ENCODE results near the gene CCDC197. TPM values are rescaled to one million over a fixed set of nuclear protein-coding genes. Genes with fewer than 3 reads are reported as not detected.

The CCDC197 gene
- total and polyA plus RNA-seq, 7 donors = not detected

GRCh38 chr14:94041551-94042346 is 44.6 kb downstream of the CCDC197 start:
- TF ChIP-seq CTCF (IDR thresholded peaks at IDR 0.05) (no peak), POLR2AphosphoS5 (IDR thresholded peaks at IDR 0.05) (no peak), EP300 (IDR thresholded peaks at IDR 0.05) (no peak), POLR2A (IDR thresholded peaks at IDR 0.05) (no peak)
- H3K9me3 ChIP-seq = no peaks in the 10 kb centered on the region
- no peak overlapping the region for H3K4me3 ChIP-seq
- intact Hi-C loops (cut with DNase I) = no loop called here
- H3K36me3 ChIP-seq = peaks cover 0 to 31% (median 4%) of the 10 kb centered on the region in 4 donors
- H3K27me3 ChIP-seq = no peaks in the 10 kb centered on the region
- peaks cover 0 to 16% (median 12%) of the 10 kb centered on the region in 4 donors for H3K4me1 ChIP-seq
- 85 to 88% methylated on average over 18 of the region's 18 CpGs for WGBS, 2 donors
- peak overlapping the region in 1 of 4 donors; percentile 28 for H3K27ac ChIP-seq
- no peak for DNase-seq

GRCh38 chr14:94042433-94043091 is 45.5 kb downstream of the CCDC197 start:
- DNase-seq = no peak
- Histone ChIP-seq H3K4me1 (peaks cover 0 to 16% (median 12%) of the 10 kb centered on the region in 4 donors), H3K27me3 (no peaks in the 10 kb centered on the region), H3K36me3 (peaks cover 0 to 39% (median 10%) of the 10 kb centered on the region in 4 donors), H3K4me3 (no peak overlapping the region), H3K9me3 (no peaks in the 10 kb centered on the region), H3K27ac (peak overlapping the region in 1 of 4 donors; percentile 28)
- TF ChIP-seq EP300 (IDR thresholded peaks at IDR 0.05) (no peak), POLR2AphosphoS5 (IDR thresholded peaks at IDR 0.05) (no peak), CTCF (IDR thresholded peaks at IDR 0.05) (no peak), POLR2A (IDR thresholded peaks at IDR 0.05) (no peak)
- 76 to 79% methylated on average over 12 of the region's 12 CpGs for WGBS, 2 donors
- intact Hi-C loops (cut with DNase I) = no loop called here

- WGBS, 2 donors = 83 to 90% methylated on average over 13 of the region's 13 CpGs
- Histone ChIP-seq H3K27ac (no peak overlapping the region), H3K4me3 (no peak overlapping the region), H3K36me3 (peaks cover 3 to 45% (median 11%) of the 10 kb centered on the region in 4 donors), H3K4me1 (peaks cover 0 to 16% (median 12%) of the 10 kb centered on the region in 4 donors), H3K27me3 (no peaks in the 10 kb centered on the region), H3K9me3 (no peaks in the 10 kb centered on the region)
- peak; percentile 60 for DNase-seq
- intact Hi-C loops (cut with DNase I) = no loop called here
- TF ChIP-seq POLR2A (IDR thresholded peaks at IDR 0.05) = no peak
- TF ChIP-seq EP300 (IDR thresholded peaks at IDR 0.05) = no peak
- TF ChIP-seq POLR2AphosphoS5 (IDR thresholded peaks at IDR 0.05) = no peak
- no peak for TF ChIP-seq CTCF (IDR thresholded peaks at IDR 0.05)
These were observed 46.1 kb downstream of the CCDC197 start for GRCh38 chr14:94043111-94043755.

- peak; percentile 52 for DNase-seq
These were observed 46.8 kb downstream of the CCDC197 start for GRCh38 chr14:94043756-94044475.

More at GRCh38 chr14:94043756-94044475, 46.8 kb downstream of the CCDC197 start:
- no peaks in the 10 kb centered on the region for H3K9me3 ChIP-seq
- H3K27me3 ChIP-seq = no peaks in the 10 kb centered on the region
- peaks cover 0 to 16% (median 12%) of the 10 kb centered on the region in 4 donors for H3K4me1 ChIP-seq
- no peak overlapping the region for H3K27ac ChIP-seq
- TF ChIP-seq EP300 (IDR thresholded peaks at IDR 0.05) = no peak
- no peak for TF ChIP-seq POLR2AphosphoS5 (IDR thresholded peaks at IDR 0.05)
- no peak for TF ChIP-seq POLR2A (IDR thresholded peaks at IDR 0.05)
- no peak for TF ChIP-seq CTCF (IDR thresholded peaks at IDR 0.05)
- 93% methylated on average over 14 of the region's 14 CpGs for WGBS, 2 donors
- peaks cover 10 to 52% (median 17%) of the 10 kb centered on the region in 4 donors for H3K36me3 ChIP-seq
- H3K4me3 ChIP-seq = no peak overlapping the region
- intact Hi-C loops (cut with DNase I) = no loop called here

Data from sigmoid colon (tissue), 7 donors.